ENCODE results near the gene FOXA2.

Gene FOXA2

DNA sequence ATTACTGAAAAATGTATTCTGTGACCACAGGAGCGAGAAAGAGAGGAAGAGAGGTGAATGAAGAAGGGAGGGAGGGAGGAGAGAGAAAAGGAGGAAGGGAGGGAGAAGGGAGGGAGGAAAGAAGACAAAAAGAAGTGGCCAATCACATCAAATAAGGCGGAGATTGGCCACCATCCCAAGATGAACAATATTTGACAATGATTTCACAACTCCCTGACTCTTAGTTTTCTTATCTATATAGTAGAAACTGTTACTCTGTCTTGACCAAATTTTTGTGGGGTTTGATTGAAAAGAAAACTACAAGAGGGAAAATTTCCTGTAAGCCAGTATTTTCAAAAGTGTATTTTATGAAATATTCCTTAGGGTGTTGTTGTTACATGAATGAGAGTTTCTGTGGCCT lies 52.6 kb downstream of the FOXA2 start:
- H3K4me1 Mint-ChIP-seq (ENCODE audit: low read depth in 2 of 2), result no peaks in the 10 kb centered on the region
- H3K27me3 Mint-ChIP-seq, result no peaks in the 10 kb centered on the region
- ATAC-seq (replicated peaks), result no peak
- H3K36me3 Mint-ChIP-seq (ENCODE audit: insufficient read depth), result no peaks in the 10 kb centered on the region
- no peak overlapping the region for H3K27ac Mint-ChIP-seq
- peaks cover 12 to 14% of the 10 kb centered on the region in 2 donors for H3K9me3 Mint-ChIP-seq
- H3K4me3 Mint-ChIP-seq, result no peak overlapping the region
- no peak for DNase-seq

DNA sequence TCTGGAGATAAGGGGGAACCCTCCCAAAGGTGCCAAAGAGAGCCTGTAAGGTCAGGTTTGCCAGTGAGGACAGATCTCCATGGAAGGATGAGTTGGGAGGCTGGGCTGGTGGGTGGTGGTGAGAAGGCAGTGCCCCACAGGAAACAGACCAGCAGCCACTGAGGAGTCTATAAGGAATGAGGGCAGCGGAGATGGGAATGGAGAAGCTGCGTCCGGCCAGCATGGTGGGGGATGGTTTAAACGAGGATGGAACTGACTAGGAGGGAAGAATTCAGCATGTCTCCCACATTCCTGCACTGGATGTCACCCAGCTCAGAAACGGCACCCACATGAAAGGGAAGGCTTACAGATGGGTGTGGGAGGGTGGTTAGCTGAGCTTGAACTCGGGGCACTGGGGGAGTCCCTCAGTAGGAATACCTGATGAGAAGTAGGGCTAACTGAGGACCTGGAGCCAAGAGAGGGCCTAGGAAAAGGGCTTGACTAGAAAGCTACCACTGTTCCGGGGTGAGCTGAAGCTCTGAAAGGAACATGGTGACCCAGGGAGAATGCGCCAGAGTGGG lies 53.2 kb downstream of the FOXA2 start:
- Mint-ChIP-seq H3K4me1 (ENCODE audit: low read depth in 2 of 2) (no peaks in the 10 kb centered on the region), H3K27me3 (no peaks in the 10 kb centered on the region), H3K4me3 (no peak overlapping the region), H3K36me3 (ENCODE audit: insufficient read depth) (no peaks in the 10 kb centered on the region), H3K27ac (no peak overlapping the region), H3K9me3 (peaks cover 13% of the 10 kb centered on the region in 2 donors)
- no peak for ATAC-seq (replicated peaks)
- DNase-seq, result no peak
